ENCODE results near the gene OXCT2.

The OXCT2 gene

DNA sequence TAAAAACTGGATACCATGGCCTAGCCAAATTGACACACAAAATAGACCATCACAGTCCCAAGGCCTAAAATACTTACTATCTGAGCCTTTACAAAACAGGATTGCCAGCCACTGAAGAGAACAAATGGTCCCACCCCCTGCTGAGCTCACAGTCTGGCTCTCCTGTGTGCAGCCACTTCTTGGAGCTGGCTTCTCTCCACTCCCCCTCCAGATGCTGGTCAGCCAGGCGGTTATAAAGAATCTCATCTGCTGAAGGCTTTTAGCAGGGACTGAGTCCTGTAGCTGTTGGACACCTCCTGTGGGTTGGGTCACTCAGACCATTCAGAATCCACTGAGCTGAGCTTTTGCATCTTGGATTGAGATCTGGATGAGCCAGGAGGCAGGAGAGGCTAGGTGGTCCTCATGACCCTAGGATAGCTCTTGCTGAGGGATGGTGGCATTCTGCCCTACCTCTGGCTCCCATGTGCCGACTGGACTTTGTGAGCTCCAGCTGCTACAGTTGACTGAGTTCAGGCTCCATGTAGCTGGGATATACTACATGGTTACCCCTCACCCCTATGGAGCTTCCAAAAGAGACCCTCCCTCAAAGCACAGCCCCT, 16.1 kb downstream of the OXCT2 start:
- no peak overlapping the region for H2BK5ac ChIP-seq (ENCODE audit: low read length)

DNA sequence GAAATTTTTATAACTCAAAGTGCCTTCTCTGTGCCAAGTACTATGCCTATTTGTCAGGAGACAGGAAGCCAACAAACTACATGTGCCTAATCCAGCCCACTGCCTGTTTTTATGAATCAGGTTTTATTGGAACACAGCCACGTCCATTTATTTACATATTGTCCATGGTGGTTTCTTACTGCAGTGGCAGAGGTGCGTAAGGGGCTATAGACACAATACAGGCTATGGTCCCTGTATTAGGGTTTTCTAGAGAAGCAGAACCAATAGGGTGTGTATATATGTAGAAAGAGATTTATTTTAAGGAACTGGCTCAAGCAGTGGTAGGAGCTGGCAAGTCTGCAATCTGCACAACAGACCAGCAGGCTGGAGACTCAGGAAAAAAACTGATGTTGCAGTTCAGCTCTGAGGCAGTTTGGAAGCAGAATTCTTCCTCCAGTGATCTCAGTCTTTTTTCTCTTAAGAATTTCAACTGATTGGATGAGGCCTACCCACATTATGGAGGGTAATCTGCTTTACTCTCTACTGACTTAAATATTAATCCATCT, 17.1 kb downstream of the OXCT2 start:
- H3K36me3 ChIP-seq (ENCODE audit: control insufficient read depth, insufficient read depth, low read length): peaks cover 9% of the 10 kb centered on the region
- DNase-seq: no peak
- no CpG with 5 or more reads among the region's 2 CpGs for WGBS (ENCODE audit: extremely low coverage, insufficient coverage, low lambda C conversion rate)

More for the DNA sequence above, 16.1 kb downstream of the OXCT2 start:
- WGBS (ENCODE audit: extremely low coverage, insufficient coverage, low lambda C conversion rate): no CpG with 5 or more reads among the region's 2 CpGs
- no peak overlapping the region for H3K4me3 ChIP-seq (ENCODE audit: low read length)
- H2AK5ac ChIP-seq (ENCODE audit: low read length): no peak overlapping the region
- no peak overlapping the region for H3K9ac ChIP-seq (ENCODE audit: low read length)
- peak; percentile 27 for DNase-seq
- no peak overlapping the region for H3K18ac ChIP-seq (ENCODE audit: low read length)
- H4K8ac ChIP-seq (ENCODE audit: low read depth, low read length): no peak overlapping the region
- H3K4me2 ChIP-seq (ENCODE audit: low read length): no peak overlapping the region
- H3K36me3 ChIP-seq (ENCODE audit: control insufficient read depth, insufficient read depth, low read length): peaks cover 6% of the 10 kb centered on the region
- H3K27me3 ChIP-seq (ENCODE audit: insufficient read depth, low read length, poor library complexity): no peaks in the 10 kb centered on the region
- H3K4ac ChIP-seq (ENCODE audit: low read depth, low read length): no peak overlapping the region
- H3K4me1 ChIP-seq (ENCODE audit: control insufficient read depth, low read depth, low read length): no peaks in the 10 kb centered on the region
- no peaks in the 10 kb centered on the region for H3K79me1 ChIP-seq (ENCODE audit: low read length)
- no peak overlapping the region for H3K27ac ChIP-seq (ENCODE audit: low read depth, low read length)
- H4K5ac ChIP-seq (ENCODE audit: low read length): no peak overlapping the region
- H3K79me2 ChIP-seq (ENCODE audit: control insufficient read depth, insufficient read depth, low read length): no peaks in the 10 kb centered on the region
- H3K23ac ChIP-seq (ENCODE audit: low read length): no peak overlapping the region
- no peak overlapping the region for H2BK15ac ChIP-seq (replicated peaks; ENCODE audit: low read depth)
- H2BK120ac ChIP-seq (ENCODE audit: low read depth, low read length): no peak overlapping the region
- H3K56ac ChIP-seq (ENCODE audit: low read length): no peak overlapping the region

DNA sequence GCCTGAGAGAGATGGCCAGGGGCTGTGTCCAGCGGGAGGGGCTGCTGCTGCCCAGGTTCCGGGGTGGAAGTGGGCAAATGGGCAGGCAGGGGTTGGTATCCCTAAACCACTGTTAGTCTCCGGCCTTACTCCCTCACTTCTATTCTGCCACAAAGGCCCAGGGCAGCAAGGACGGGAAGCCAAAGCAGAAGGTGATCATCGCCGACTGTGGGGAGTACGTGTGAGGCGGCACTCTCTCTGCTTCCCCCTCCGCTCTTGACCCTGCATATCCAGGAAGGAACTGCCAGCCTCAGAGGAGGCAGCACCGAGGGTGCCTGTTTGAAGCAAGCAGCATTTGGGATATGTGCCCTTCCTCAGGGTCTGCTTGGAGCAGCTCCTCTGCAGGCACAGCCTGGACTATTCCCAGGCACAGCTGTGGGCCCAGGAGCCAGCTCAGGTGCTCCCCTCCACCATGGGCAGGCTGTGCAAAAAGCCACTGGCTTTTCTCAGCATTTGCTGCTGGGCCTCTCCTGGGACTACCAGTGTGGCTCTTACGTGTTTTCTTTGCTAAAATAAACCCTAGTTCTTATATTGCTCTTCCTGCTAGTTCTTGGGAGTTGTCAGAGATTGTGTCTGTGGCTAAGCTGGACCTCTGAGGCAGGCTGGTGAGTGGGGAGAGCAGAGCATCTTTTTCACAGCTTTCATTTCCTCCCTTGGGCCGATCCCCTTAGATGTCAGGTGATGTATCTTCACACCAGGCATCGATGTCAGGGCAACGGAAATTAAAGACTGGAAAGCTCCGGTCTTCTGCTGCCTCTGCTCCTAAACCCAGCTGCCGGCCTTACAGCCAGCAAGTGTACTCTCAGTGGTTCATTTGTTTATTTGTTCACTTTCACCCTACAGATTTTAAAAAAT, 17.8 kb downstream of the OXCT2 start:
- WGBS (ENCODE audit: extremely low coverage, insufficient coverage, low lambda C conversion rate): no CpG with 5 or more reads among the region's 16 CpGs
- H3K4me2 ChIP-seq (ENCODE audit: low read length): no peak overlapping the region
- H3K4me1 ChIP-seq (ENCODE audit: control insufficient read depth, low read depth, low read length): no peaks in the 10 kb centered on the region
- no peak overlapping the region for H3K4ac ChIP-seq (ENCODE audit: low read depth, low read length)
- H3K56ac ChIP-seq (ENCODE audit: low read length): no peak overlapping the region
- no peak overlapping the region for H4K5ac ChIP-seq (ENCODE audit: low read length)
- no peak overlapping the region for H2BK120ac ChIP-seq (ENCODE audit: low read depth, low read length)
- no peak overlapping the region for H2BK5ac ChIP-seq (ENCODE audit: low read length)
- no peak overlapping the region for H3K9ac ChIP-seq (ENCODE audit: low read length)
- no peak for DNase-seq
- no peaks in the 10 kb centered on the region for H3K79me1 ChIP-seq (ENCODE audit: low read length)
- H3K23ac ChIP-seq (ENCODE audit: low read length): no peak overlapping the region
- H2BK15ac ChIP-seq (replicated peaks; ENCODE audit: low read depth): no peak overlapping the region
- H3K18ac ChIP-seq (ENCODE audit: low read length): no peak overlapping the region
- no peaks in the 10 kb centered on the region for H3K27me3 ChIP-seq (ENCODE audit: insufficient read depth, low read length, poor library complexity)
- H3K79me2 ChIP-seq (ENCODE audit: control insufficient read depth, insufficient read depth, low read length): no peaks in the 10 kb centered on the region
- no peak overlapping the region for H2AK5ac ChIP-seq (ENCODE audit: low read length)
- H3K4me3 ChIP-seq (ENCODE audit: low read length): no peak overlapping the region
- H3K27ac ChIP-seq (ENCODE audit: low read depth, low read length): no peak overlapping the region
- no peak overlapping the region for H4K8ac ChIP-seq (ENCODE audit: low read depth, low read length)
- peaks cover 11% of the 10 kb centered on the region for H3K36me3 ChIP-seq (ENCODE audit: control insufficient read depth, insufficient read depth, low read length)

More for the DNA sequence above, 17.1 kb downstream of the OXCT2 start:
- Histone ChIP-seq H2AK5ac (ENCODE audit: low read length) (no peak overlapping the region), H2BK120ac (ENCODE audit: low read depth, low read length) (no peak overlapping the region), H3K79me1 (ENCODE audit: low read length) (no peaks in the 10 kb centered on the region), H3K79me2 (ENCODE audit: control insufficient read depth, insufficient read depth, low read length) (no peaks in the 10 kb centered on the region), H2BK15ac (replicated peaks; ENCODE audit: low read depth) (no peak overlapping the region), H3K9ac (ENCODE audit: low read length) (no peak overlapping the region), H3K4me2 (ENCODE audit: low read length) (no peak overlapping the region), H3K27me3 (ENCODE audit: insufficient read depth, low read length, poor library complexity) (no peaks in the 10 kb centered on the region), H3K23ac (ENCODE audit: low read length) (no peak overlapping the region), H3K18ac (ENCODE audit: low read length) (no peak overlapping the region), H3K27ac (ENCODE audit: low read depth, low read length) (no peak overlapping the region), H3K4me1 (ENCODE audit: control insufficient read depth, low read depth, low read length) (no peaks in the 10 kb centered on the region), H2BK5ac (ENCODE audit: low read length) (no peak overlapping the region), H4K8ac (ENCODE audit: low read depth, low read length) (no peak overlapping the region), H4K5ac (ENCODE audit: low read length) (no peak overlapping the region), H3K4ac (ENCODE audit: low read depth, low read length) (no peak overlapping the region), H3K4me3 (ENCODE audit: low read length) (no peak overlapping the region), H3K56ac (ENCODE audit: low read length) (no peak overlapping the region)

GRCh38 chr1:39752703-39753102, 18.4 kb downstream of the OXCT2 start:
- Histone ChIP-seq H2BK120ac (ENCODE audit: low read depth, low read length) (no peak overlapping the region), H3K4me3 (ENCODE audit: low read length) (no peak overlapping the region), H3K79me2 (ENCODE audit: control insufficient read depth, insufficient read depth, low read length) (no peaks in the 10 kb centered on the region), H3K27ac (ENCODE audit: low read depth, low read length) (no peak overlapping the region), H3K27me3 (ENCODE audit: insufficient read depth, low read length, poor library complexity) (no peaks in the 10 kb centered on the region), H3K79me1 (ENCODE audit: low read length) (no peaks in the 10 kb centered on the region), H3K36me3 (ENCODE audit: control insufficient read depth, insufficient read depth, low read length) (peaks cover 11% of the 10 kb centered on the region), H3K4ac (ENCODE audit: low read depth, low read length) (no peak overlapping the region), H3K56ac (ENCODE audit: low read length) (no peak overlapping the region), H4K8ac (ENCODE audit: low read depth, low read length) (no peak overlapping the region), H3K4me2 (ENCODE audit: low read length) (no peak overlapping the region), H3K9ac (ENCODE audit: low read length) (no peak overlapping the region), H2BK15ac (replicated peaks; ENCODE audit: low read depth) (no peak overlapping the region), H4K5ac (ENCODE audit: low read length) (no peak overlapping the region), H3K18ac (ENCODE audit: low read length) (no peak overlapping the region), H3K23ac (ENCODE audit: low read length) (no peak overlapping the region), H2AK5ac (ENCODE audit: low read length) (no peak overlapping the region), H2BK5ac (ENCODE audit: low read length) (no peak overlapping the region), H3K4me1 (ENCODE audit: control insufficient read depth, low read depth, low read length) (no peaks in the 10 kb centered on the region)
- no peak for DNase-seq
- no CpG with 5 or more reads among the region's 6 CpGs for WGBS (ENCODE audit: extremely low coverage, insufficient coverage, low lambda C conversion rate)

DNA sequence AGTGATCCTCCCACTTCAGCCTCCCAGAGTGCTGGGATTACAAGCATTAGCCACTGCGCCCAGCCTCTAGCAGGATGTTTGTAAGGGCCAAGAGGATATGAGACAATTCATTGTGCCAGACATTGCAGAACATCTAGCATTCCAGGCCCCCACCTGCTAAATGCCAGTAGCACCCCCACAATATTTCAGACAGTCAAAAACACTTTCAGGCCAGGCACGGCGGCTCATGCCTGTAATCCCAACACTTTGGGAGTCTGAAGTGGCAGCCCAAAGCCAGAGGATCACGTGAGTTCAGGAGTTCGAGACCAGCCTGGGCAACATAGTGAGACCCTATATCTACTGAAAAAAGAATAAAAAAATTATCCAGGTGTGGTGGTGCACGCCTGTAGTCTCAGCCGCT, 19.6 kb downstream of the OXCT2 start:
- H2AK5ac ChIP-seq (ENCODE audit: low read length): no peak overlapping the region
- H3K79me1 ChIP-seq (ENCODE audit: low read length): no peaks in the 10 kb centered on the region
- no CpG with 5 or more reads among the region's 7 CpGs for WGBS (ENCODE audit: extremely low coverage, insufficient coverage, low lambda C conversion rate)
- no peak overlapping the region for H3K23ac ChIP-seq (ENCODE audit: low read length)
- no peak overlapping the region for H2BK5ac ChIP-seq (ENCODE audit: low read length)
- H3K4me3 ChIP-seq (ENCODE audit: low read length): no peak overlapping the region
- no peak overlapping the region for H3K4me2 ChIP-seq (ENCODE audit: low read length)
- no peaks in the 10 kb centered on the region for H3K27me3 ChIP-seq (ENCODE audit: insufficient read depth, low read length, poor library complexity)
- H3K56ac ChIP-seq (ENCODE audit: low read length): no peak overlapping the region
- H3K18ac ChIP-seq (ENCODE audit: low read length): no peak overlapping the region
- no peaks in the 10 kb centered on the region for H3K4me1 ChIP-seq (ENCODE audit: control insufficient read depth, low read depth, low read length)
- H2BK15ac ChIP-seq (replicated peaks; ENCODE audit: low read depth): no peak overlapping the region
- DNase-seq: no peak
- no peak overlapping the region for H3K9ac ChIP-seq (ENCODE audit: low read length)
- no peaks in the 10 kb centered on the region for H3K79me2 ChIP-seq (ENCODE audit: control insufficient read depth, insufficient read depth, low read length)
- H2BK120ac ChIP-seq (ENCODE audit: low read depth, low read length): no peak overlapping the region
- H3K36me3 ChIP-seq (ENCODE audit: control insufficient read depth, insufficient read depth, low read length): peaks cover 11% of the 10 kb centered on the region
- no peak overlapping the region for H4K5ac ChIP-seq (ENCODE audit: low read length)
- H3K27ac ChIP-seq (ENCODE audit: low read depth, low read length): no peak overlapping the region
- H4K8ac ChIP-seq (ENCODE audit: low read depth, low read length): no peak overlapping the region
- H3K4ac ChIP-seq (ENCODE audit: low read depth, low read length): no peak overlapping the region
